Measurements from ENCODE around the gene ASTL.

Gene ASTL

DNA sequence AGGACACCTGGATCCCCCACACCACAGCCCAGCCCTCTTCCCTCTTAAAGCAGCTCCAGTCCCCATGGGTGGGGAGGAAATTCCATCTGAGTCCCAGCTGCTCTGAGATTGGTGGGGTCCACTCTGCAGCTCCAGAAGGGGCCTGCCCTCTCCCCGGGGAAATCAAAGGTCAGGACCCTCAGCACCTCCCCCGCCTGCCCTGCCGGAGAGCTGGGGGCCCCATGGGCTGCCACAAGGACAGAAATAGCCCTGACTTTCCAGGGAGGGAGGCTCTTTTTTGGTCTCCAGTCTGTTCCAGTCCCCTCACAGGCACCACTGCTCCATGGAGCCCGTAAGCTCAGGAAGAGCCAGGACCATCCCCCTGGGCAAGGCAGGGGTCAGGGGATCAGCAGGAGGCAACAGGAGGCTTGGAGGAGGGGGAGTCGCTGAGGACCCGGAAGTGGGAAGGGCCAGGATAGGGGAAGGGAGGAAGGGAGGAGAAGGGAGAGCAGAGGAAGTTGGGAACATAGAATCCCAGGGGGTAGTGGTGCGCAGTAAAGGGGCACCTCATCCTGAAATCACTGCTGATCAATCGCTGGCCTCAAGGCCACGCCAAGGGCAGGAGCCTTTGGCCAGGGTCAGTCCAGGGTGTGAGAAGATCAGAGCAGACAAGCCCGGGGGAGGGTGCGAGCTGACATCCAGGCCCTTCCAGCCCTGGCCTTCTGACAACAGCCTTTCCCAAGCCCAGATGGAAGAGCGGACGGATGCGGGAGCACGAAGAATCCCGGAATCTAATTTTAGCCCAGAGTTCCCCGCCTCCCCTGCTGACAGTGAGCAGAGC lies 29.6 kb downstream of the ASTL start:
- TF ChIP-seq, protein P1, sequence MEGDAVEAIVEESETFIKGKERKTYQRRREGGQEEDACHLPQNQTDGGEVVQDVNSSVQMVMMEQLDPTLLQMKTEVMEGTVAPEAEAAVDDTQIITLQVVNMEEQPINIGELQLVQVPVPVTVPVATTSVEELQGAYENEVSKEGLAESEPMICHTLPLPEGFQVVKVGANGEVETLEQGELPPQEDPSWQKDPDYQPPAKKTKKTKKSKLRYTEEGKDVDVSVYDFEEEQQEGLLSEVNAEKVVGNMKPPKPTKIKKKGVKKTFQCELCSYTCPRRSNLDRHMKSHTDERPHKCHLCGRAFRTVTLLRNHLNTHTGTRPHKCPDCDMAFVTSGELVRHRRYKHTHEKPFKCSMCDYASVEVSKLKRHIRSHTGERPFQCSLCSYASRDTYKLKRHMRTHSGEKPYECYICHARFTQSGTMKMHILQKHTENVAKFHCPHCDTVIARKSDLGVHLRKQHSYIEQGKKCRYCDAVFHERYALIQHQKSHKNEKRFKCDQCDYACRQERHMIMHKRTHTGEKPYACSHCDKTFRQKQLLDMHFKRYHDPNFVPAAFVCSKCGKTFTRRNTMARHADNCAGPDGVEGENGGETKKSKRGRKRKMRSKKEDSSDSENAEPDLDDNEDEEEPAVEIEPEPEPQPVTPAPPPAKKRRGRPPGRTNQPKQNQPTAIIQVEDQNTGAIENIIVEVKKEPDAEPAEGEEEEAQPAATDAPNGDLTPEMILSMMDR (IDR thresholded peaks at IDR 0.05; ENCODE audit: poor library complexity, severe bottlenecking) = no peak
- Histone ChIP-seq H3K4me1 (ENCODE audit: insufficient read depth, poor library complexity, severe bottlenecking) (no peaks in the 10 kb centered on the region), H3K27me3 (ENCODE audit: insufficient read depth, poor library complexity, severe bottlenecking) (no peaks in the 10 kb centered on the region), H3K9me3 (ENCODE audit: severe bottlenecking) (peaks cover 2% of the 10 kb centered on the region), H3K36me3 (ENCODE audit: low read depth) (no peaks in the 10 kb centered on the region), H3K4me3 (ENCODE audit: severe bottlenecking) (no peak overlapping the region), H3K27ac (ENCODE audit: poor library complexity, severe bottlenecking) (no peak overlapping the region)
- peak; percentile 49 for DNase-seq (ENCODE audit: low spot score)
- no peak for ATAC-seq (ENCODE audit: low read depth)

DNA sequence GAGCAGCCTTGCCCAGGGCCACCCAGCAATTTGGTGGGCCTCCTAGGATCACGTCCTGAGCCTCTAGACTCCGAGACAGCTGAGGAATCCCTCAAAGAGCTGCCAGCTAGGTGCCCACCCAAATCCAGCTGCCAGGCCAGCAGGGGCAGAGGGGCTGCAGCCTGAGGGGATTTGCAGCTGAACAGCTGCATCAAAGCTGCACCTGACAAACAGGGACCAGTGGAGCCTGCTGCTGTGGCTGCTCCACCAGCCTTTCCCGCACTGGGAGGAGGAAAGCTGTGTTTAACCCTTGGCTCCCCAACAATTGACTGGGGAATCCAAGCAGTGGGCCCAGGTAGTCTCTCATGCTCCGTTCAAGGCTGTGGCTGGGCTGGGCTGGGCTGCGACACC lies 30.2 kb downstream of the ASTL start:
- DNase-seq (ENCODE audit: low spot score) = no peak
- TF ChIP-seq, protein P1 (IDR thresholded peaks at IDR 0.05; ENCODE audit: poor library complexity, severe bottlenecking) = no peak
- H3K27me3 ChIP-seq (ENCODE audit: insufficient read depth, poor library complexity, severe bottlenecking) = no peaks in the 10 kb centered on the region
- H3K36me3 ChIP-seq (ENCODE audit: low read depth) = no peaks in the 10 kb centered on the region
- ATAC-seq (ENCODE audit: low read depth) = no peak
- H3K4me3 ChIP-seq (ENCODE audit: severe bottlenecking) = no peak overlapping the region
- H3K9me3 ChIP-seq (ENCODE audit: severe bottlenecking) = peaks cover 2% of the 10 kb centered on the region
- no peak overlapping the region for H3K27ac ChIP-seq (ENCODE audit: poor library complexity, severe bottlenecking)
- no peaks in the 10 kb centered on the region for H3K4me1 ChIP-seq (ENCODE audit: insufficient read depth, poor library complexity, severe bottlenecking)

DNA sequence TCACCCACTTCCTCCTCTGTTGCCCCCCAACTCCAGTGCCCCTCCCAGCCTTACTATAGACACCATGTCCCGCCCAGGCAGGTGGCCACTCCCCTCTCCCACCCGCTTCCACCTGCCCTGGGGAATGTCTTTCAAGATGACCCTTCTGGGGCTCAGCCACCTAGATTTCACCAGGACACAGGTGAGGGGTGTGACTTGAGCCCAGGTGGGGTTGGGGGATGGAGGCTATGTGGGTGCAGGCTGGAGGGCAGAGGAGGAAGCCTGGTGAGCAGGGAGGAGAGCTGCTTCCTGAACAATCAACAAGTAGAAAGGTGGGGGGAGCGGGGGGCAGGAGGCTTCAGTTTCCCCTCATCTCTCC lies 30.6 kb downstream of the ASTL start:
- DNase-seq (ENCODE audit: low spot score) = peak; percentile 33
- H3K9me3 ChIP-seq (ENCODE audit: severe bottlenecking) = peaks cover 2% of the 10 kb centered on the region
- no peaks in the 10 kb centered on the region for H3K27me3 ChIP-seq (ENCODE audit: insufficient read depth, poor library complexity, severe bottlenecking)
- ATAC-seq (ENCODE audit: low read depth) = no peak
- H3K27ac ChIP-seq (ENCODE audit: poor library complexity, severe bottlenecking) = no peak overlapping the region
- H3K36me3 ChIP-seq (ENCODE audit: low read depth) = no peaks in the 10 kb centered on the region
- H3K4me1 ChIP-seq (ENCODE audit: insufficient read depth, poor library complexity, severe bottlenecking) = no peaks in the 10 kb centered on the region
- TF ChIP-seq, protein P1 (IDR thresholded peaks at IDR 0.05; ENCODE audit: poor library complexity, severe bottlenecking) = no peak
- H3K4me3 ChIP-seq (ENCODE audit: severe bottlenecking) = no peak overlapping the region

DNA sequence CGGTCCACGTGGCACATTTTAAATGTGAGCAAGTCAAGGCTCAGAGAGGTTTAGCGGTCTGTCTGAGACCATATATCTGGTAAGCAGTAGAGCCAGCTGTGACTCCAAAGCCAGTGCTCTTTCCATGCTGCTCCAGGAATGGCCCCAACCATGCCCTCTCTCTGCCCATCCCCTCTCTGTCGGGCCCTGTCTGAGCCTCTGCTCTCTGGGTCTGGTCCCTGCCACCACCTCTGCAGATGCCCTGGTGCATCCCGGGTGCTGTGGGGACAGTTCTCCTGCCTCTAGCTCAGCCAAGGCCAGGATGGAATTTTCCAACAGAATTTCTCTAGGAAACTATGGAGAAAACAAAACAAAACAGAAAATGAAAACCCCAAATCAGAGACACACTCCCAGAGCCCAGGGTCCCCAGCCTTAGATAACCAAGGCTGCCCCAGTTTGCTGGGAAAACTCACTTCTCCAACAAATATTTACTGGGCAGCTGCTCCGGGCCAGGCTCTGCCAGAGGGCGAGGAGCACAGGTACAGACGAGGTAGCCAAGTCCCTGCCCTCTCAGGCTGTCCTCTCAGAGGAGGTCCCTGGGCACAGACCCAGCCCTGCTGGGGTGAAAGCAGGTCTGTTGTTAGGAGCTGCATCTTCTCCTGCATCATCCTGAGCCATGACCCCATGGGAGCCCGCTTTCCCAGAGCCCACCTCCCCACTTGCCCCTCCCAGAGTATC lies 31.2 kb downstream of the ASTL start:
- ATAC-seq (ENCODE audit: low read depth) = no peak
- no peak for DNase-seq (ENCODE audit: low spot score)
- peaks cover 2% of the 10 kb centered on the region for H3K9me3 ChIP-seq (ENCODE audit: severe bottlenecking)
- H3K27ac ChIP-seq (ENCODE audit: poor library complexity, severe bottlenecking) = no peak overlapping the region
- H3K4me3 ChIP-seq (ENCODE audit: severe bottlenecking) = no peak overlapping the region
- H3K27me3 ChIP-seq (ENCODE audit: insufficient read depth, poor library complexity, severe bottlenecking) = no peaks in the 10 kb centered on the region
- H3K36me3 ChIP-seq (ENCODE audit: low read depth) = no peaks in the 10 kb centered on the region
- H3K4me1 ChIP-seq (ENCODE audit: insufficient read depth, poor library complexity, severe bottlenecking) = no peaks in the 10 kb centered on the region
- TF ChIP-seq, protein P1 (IDR thresholded peaks at IDR 0.05; ENCODE audit: poor library complexity, severe bottlenecking) = no peak

Measured in RWPE2 (cell line).